HUES6 (cell line): ENCODE data around the gene MCM9.
"Not testable (repeated sequence)": the region's sequence is repeated elsewhere in the genome, so short reads cannot be mapped to it uniquely, and the experiment has no call there.

ENCODE experiments used
- H3K27ac ChIP-seq: 2 replicates; pipeline ENCODE4 v1.7.0; 2013; ENCODE audit warnings: low read depth, mild to moderate bottlenecking, low read length, inconsistent platforms
- H3K27me3 ChIP-seq: 2 replicates; pipeline ENCODE4 v1.6.1; 2013; ENCODE audit warnings: low read length; ENCODE audit not compliant: control insufficient read depth, insufficient read depth
- H3K36me3 ChIP-seq: 2 replicates; pipeline ENCODE4 v1.6.1; 2013; ENCODE audit warnings: low read length; ENCODE audit not compliant: control insufficient read depth, insufficient read depth
- H3K4me1 ChIP-seq: 2 replicates; pipeline ENCODE4 v1.6.1; 2013; ENCODE audit warnings: low read length; ENCODE audit not compliant: control insufficient read depth, insufficient read depth
- H3K4me3 ChIP-seq: 2 replicates; pipeline ENCODE4 v1.5.1; 2013; ENCODE audit warnings: low read depth, low read length
- H3K9ac ChIP-seq: one replicate; pipeline ENCODE4 v1.6.1; 2013; ENCODE audit warnings: mild to moderate bottlenecking, low read length
- H3K9me3 ChIP-seq: 2 replicates; pipeline ENCODE4 v1.6.1; 2013; ENCODE audit warnings: low read depth, low read length; ENCODE audit not compliant: control insufficient read depth, insufficient read depth

MCM9 gene

DNA sequence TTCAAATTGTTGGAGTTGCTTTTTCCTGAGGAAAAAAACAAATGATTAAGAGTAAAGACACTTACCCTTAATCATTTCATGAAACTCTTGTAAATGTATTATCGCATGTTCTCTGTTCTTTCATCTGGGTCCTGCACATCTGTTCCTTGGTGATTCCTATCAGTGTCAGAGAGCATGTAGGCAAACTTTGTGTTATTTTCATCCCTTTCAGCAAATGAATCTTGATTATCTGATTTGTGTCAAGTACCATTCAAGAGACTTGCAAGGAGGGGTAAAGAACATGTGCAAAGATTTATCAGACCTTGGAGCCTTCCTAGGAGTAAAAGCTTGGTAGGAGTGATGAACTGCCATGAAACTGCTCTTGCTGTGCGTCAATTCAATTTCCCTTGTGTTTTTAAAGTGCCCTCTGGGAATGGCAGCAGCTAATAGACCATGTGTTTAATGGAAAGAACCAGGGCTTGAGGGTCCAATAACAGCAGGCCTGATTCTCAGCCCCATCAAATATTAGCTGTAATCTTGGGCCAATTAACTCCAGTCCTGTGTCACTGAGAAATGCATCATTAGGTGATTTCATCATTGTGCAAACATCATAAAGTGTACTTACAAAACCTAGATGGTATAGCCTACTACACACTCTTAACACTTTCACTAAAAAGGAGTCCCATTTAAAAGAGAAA lies 164.7 kb downstream of the MCM9 start:
- Histone ChIP-seq H3K4me1 (peaks cover 10% of the 10 kb centered on the region), H3K9ac (no peak overlapping the region), H3K36me3 (no peaks in the 10 kb centered on the region), H3K9me3 (no peaks in the 10 kb centered on the region), H3K27ac (no peak overlapping the region), H3K27me3 (no peaks in the 10 kb centered on the region), H3K4me3 (no peak overlapping the region)

DNA sequence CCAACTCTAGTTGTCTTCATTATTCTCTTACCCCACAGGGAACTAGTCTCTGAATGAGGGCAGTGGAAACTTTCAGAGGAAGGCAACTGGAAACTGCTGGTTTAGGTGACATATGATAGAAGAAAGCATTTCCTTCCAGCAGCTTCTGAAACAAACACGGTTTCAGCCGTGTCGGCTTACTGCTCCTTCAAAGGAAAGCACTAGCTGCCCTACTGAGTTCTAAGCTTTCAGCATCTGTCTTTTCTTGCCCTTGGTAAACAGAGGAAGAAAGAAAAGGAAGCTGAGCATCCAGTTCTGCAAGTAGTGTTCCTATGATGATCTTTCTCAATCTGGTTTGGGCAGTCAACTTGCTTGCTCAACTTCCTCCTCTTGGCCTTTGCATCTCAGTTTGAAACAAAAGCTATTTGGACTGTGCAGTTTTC lies 166.0 kb downstream of the MCM9 start:
- H3K36me3 ChIP-seq, result no peaks in the 10 kb centered on the region
- H3K9ac ChIP-seq, result no peak overlapping the region
- H3K27me3 ChIP-seq, result no peaks in the 10 kb centered on the region
- no peak overlapping the region for H3K27ac ChIP-seq
- H3K9me3 ChIP-seq, result no peaks in the 10 kb centered on the region
- peaks cover 10% of the 10 kb centered on the region for H3K4me1 ChIP-seq
- no peak overlapping the region for H3K4me3 ChIP-seq

DNA sequence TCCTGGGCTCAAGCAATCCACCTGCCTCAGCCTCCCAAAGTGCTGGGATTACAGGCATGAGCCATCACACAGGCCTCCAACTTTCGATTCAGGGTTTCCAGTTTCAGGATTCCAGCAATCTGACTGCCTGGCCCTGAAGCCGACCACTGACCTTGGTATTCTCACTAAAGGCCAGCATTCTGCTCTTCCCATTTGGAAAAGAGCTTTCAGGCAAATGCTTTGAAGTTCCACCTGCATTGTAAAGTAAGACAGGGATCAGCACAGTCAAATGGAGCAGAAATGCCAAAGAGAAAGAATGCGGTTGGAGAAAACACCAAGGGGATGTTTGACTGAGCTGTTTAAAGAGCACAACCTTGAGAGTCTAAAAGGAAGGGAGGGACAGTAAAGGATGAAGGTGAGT lies 166.5 kb downstream of the MCM9 start:
- H3K4me3 ChIP-seq, result no peak overlapping the region
- H3K36me3 ChIP-seq, result no peaks in the 10 kb centered on the region
- no peaks in the 10 kb centered on the region for H3K9me3 ChIP-seq
- H3K27ac ChIP-seq, result no peak overlapping the region
- H3K4me1 ChIP-seq, result peaks cover 10% of the 10 kb centered on the region
- no peak overlapping the region for H3K9ac ChIP-seq
- no peaks in the 10 kb centered on the region for H3K27me3 ChIP-seq

DNA sequence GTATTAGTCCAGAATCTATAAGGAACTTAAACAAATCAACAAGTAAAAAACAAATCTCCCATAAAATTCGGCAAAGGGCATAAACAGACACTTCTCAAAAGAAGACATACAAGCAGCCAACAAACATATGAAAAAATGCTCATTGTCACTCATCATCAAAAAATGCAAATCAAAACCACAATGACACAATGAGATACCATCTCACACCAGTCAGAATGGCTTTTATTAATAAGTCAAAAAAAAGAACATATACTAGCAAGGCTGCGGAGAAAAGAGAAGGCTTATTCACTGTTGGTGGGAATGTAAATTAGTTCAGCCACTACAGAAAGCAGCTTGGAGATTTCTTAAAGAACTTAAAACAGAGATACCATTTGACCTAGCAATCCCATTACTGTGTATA lies 169.6 kb downstream of the MCM9 start:
- H3K27me3 ChIP-seq, H3K36me3 ChIP-seq: not testable (repeated sequence)

DNA sequence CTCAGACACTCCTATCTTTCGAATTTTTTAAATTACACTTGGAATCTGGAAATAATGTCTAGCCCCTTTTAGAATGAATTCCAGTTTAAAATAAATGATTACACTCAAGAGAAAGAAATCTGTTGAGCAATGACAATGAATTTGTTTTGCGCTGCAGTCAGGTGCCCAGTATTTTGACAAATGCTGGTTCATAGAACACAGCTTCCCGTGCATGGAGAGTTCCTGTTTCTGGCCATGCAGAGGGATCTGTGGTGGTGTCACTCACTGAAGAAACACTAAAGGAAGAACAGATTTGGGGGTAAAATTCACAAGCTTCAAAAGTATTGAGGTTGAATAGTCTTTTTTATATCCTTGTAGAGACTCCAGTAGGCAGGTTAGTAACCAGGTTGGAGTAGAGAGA lies 170.2 kb downstream of the MCM9 start:
- Histone ChIP-seq H3K36me3 (no peaks in the 10 kb centered on the region), H3K27me3 (no peaks in the 10 kb centered on the region), H3K4me3 (no peak overlapping the region), H3K9ac (no peak overlapping the region), H3K4me1 (peaks cover 4% of the 10 kb centered on the region), H3K27ac (no peak overlapping the region), H3K9me3 (no peaks in the 10 kb centered on the region)

More for the DNA sequence above, 169.6 kb downstream of the MCM9 start:
- H3K4me3 ChIP-seq, H3K4me1 ChIP-seq, H3K27ac ChIP-seq, H3K9me3 ChIP-seq, H3K9ac ChIP-seq: not testable (repeated sequence)
